ENCODE measurements around the gene AATK. TPM values are rescaled to one million over a fixed set of nuclear protein-coding genes. Genes with fewer than 3 reads are reported as not detected.

AATK gene
- total and polyA plus RNA-seq, 2 donors (not counting 3 experiments of a cell fraction or from before 2014, with no cell fraction given) = 0.69 to 1.00 TPM

- H3K27ac ChIP-seq (ENCODE audit: insufficient read depth, low read depth, low read length) = no peak overlapping the region
- no peaks in the 10 kb centered on the region for H3K9me3 ChIP-seq (replicated peaks; ENCODE audit: control insufficient read depth, insufficient read depth, low read length)
- H3K27me3 ChIP-seq (ENCODE audit: control insufficient read depth in 2 of 2, insufficient read depth in 2 of 2, low read length in 2 of 2) = no peaks in the 10 kb centered on the region
- BruUV-seq (replicated peaks) = no TSS peak
- dilution Hi-C loops (cut with MboI; ENCODE audit: extremely low pct_ligation_motif_present, low sequenced_read_pairs) (no loop called here), intact Hi-C loops (cut with micrococcal nuclease) (no loop called here)
- H3K4me2 ChIP-seq (ENCODE audit: insufficient read depth, low read length) = no peak overlapping the region
- no peak overlapping the region for H2AFZ ChIP-seq (ENCODE audit: low read depth, low read length)
- ChIA-PET POLR2A (no interaction called here), CTCF (interaction anchor here (1.0 kb wide), 1 partner anchor 16 kb away, joined by 3 read pairs; no protein-coding TSS in a partner anchor)
- no peak for TF ChIP-seq POLR2A (IDR thresholded peaks at IDR 0.05; ENCODE audit: low read depth, low read length)
- TF ChIP-seq POLR2AphosphoS5 (IDR thresholded peaks at IDR 0.05; ENCODE audit: insufficient read depth, low read depth, low read length) = no peak
- TF ChIP-seq CTCF (IDR thresholded peaks at IDR 0.05; ENCODE audit: extremely low read depth in 1 of 2, insufficient read depth in 1 of 2, low read depth in 1 of 2, low read length in 2 of 2) = no peak
- no peak for TF ChIP-seq FOS (IDR thresholded peaks at IDR 0.05; ENCODE audit: borderline replicate concordance, insufficient read depth, low read length)
- TF ChIP-seq EZH2 (IDR thresholded peaks at IDR 0.05; ENCODE audit: borderline replicate concordance, low read depth, low read length, severe bottlenecking) = no peak
- no peak for TF ChIP-seq JUN (IDR thresholded peaks at IDR 0.05; ENCODE audit: borderline replicate concordance, insufficient read depth, insufficient read length, low read depth)
- H4K20me1 ChIP-seq (replicated peaks; ENCODE audit: control insufficient read depth, extremely low read depth, insufficient read depth, low read length) = no peaks in the 10 kb centered on the region
- no peak for FAIRE-seq
- no peak for DNase-seq (ENCODE audit: low read depth, low spot score)
- no peaks in the 10 kb centered on the region for H3K36me3 ChIP-seq (ENCODE audit: control insufficient read depth in 2 of 2, extremely low read depth in 1 of 2, insufficient read depth in 2 of 2, low read length in 2 of 2)
- H3K9me1 ChIP-seq (replicated peaks; ENCODE audit: control insufficient read depth, extremely low read depth, insufficient read depth, low read length) = no peaks in the 10 kb centered on the region
- no peak overlapping the region for H3K9ac ChIP-seq (replicated peaks; ENCODE audit: extremely low read depth, insufficient read depth, low read length)
- no peaks in the 10 kb centered on the region for H3K79me2 ChIP-seq (ENCODE audit: control insufficient read depth, insufficient read depth, low read length)
- no peak overlapping the region for H3K4me3 ChIP-seq (replicated peaks in 1 of 3; ENCODE audit: insufficient read depth in 1 of 3, low read depth in 1 of 3, low read length in 3 of 3)
- peaks cover 4% of the 10 kb centered on the region for H3K4me1 ChIP-seq (ENCODE audit: control insufficient read depth, extremely low read depth, insufficient read depth, low read length)
Observed at GRCh38 chr17:81158688-81159590, 7.1 kb downstream of the AATK start.

Data from endothelial cell of umbilical vein (primary cell).